GM13977 (cell line): ENCODE measurements around the gene MYBPC2.

ENCODE experiments used
- DNase-seq: peaks from one replicate; pipeline ENCODE4 v3.0.0; 2012; ENCODE audit warnings: low spot score
- in situ Hi-C: fragments of 300-500 bp; cut with MboI; formaldehyde crosslinking; loops from one replicate; pipeline ENCODE4 v1.12.0; 2022; ENCODE audit warnings: low sequenced_read_pairs, low pct_unique_long_range_greater_than_20kb, mixed read lengths, inconsistent platforms; ENCODE audit not compliant: unreplicated experiment
- TF ChIP-seq, protein P1 (sequence below): IDR thresholded peaks from 2 replicates; pipeline ENCODE4 v1.5.1; 2012; ENCODE audit warnings: mild to moderate bottlenecking, control low read depth; ENCODE audit not compliant: insufficient read depth; ENCODE audit errors: extremely low read depth, missing control alignments

MYBPC2 gene

DNA sequence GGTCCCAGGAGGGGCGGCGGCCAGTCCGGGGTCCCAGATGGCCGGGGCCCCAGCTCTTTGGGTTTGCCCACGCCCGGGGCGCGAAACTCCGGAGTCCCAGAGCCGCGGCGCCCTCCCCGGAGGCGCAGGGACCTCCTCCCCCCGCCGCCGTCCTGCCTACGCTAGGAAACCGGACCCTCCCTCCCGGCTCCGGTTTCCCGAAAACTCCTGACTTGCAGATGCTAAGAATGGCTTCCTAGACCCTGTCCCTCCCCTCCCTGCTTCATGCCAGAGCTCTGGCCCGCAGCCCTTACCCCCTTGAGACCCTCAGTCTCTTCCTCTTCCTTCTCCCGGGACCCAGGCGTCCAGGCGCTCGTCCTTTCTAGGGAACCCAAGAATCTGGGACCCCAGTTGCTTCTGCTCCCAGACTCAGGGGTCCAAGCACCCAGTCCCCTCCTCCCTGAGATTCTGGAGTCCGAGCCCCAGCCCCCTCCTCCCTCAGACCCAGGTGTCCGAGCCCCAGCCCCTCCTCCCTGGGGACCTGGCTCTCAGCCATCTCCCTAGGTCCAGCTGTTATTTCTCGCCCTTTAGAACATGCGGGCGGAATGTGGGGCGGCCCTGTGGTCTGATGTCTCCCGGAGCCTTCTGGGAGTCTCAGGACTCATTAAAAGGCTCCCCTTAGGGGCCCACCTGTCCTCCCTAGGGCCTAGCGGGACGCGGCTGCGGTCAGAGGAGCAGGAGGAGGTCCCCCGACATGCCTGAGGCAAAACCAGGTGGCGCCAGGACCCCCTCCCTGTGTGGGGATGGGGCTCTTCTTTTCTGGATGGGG is at the start of gene MYBPC2:
Gene MYBPC2 (plus strand): TSS at position 672 of the 808 bp plus-strand sequence. CDS start 62 bp downstream, at position 734.
- in situ Hi-C loops: no loop called here
- TF ChIP-seq, protein P1, sequence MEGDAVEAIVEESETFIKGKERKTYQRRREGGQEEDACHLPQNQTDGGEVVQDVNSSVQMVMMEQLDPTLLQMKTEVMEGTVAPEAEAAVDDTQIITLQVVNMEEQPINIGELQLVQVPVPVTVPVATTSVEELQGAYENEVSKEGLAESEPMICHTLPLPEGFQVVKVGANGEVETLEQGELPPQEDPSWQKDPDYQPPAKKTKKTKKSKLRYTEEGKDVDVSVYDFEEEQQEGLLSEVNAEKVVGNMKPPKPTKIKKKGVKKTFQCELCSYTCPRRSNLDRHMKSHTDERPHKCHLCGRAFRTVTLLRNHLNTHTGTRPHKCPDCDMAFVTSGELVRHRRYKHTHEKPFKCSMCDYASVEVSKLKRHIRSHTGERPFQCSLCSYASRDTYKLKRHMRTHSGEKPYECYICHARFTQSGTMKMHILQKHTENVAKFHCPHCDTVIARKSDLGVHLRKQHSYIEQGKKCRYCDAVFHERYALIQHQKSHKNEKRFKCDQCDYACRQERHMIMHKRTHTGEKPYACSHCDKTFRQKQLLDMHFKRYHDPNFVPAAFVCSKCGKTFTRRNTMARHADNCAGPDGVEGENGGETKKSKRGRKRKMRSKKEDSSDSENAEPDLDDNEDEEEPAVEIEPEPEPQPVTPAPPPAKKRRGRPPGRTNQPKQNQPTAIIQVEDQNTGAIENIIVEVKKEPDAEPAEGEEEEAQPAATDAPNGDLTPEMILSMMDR: no peak
- DNase-seq: no peak

- DNase-seq: no peak
- in situ Hi-C loops: no loop called here
- TF ChIP-seq, protein P1: no peak
Observed at GRCh38 chr19:50383001-50383851, 49.5 kb upstream of the MYBPC2 start.

DNA sequence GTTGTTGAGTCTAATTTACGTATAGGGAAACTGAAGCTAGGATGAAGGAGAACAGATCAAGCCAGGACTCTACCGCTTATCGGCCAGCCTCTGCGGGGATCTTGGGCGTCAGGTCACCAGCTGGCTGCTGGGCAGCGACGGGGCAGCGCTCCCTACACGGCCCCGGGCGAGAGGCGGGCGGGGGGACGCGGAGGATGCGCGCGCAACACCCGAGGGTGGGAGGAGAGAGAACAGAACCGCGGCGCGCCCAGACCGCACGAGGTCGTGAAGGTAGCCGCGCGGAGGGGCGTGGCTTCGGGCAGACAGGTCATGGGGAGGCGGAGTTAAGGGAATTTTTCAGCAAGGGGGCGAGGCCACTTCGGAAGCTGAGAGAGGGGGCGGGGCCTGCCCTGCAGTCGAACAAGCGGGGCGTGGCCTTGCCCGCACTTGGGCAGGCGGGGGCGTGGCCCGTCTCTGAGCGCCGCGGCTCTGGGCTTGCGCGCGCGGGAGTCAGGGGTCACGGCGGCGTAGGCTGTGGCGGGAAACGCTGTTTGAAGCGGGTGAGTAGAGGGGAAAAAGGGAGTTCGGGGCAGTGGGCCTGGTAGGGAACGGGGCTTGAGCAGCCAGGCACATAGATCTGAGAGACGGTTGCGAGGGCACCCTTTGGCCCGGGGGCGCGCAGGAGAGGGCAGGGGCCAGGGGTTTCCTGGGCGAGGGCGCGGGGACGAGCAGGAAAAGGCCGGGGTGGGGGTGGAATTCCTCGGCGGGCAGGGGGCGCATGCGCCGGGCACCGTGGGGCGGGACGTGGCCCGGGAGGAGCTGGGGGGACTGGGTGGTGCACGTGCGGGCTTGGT is 48.6 kb upstream of the MYBPC2 start, which contains the start of gene POLD1:
Gene POLD1 (plus strand): TSS at position 496 of the 833 bp plus-strand sequence. CDS start 14,505 bp downstream, outside the sequence.
- TF ChIP-seq, protein P1: no peak
- peak; percentile 100 for DNase-seq
- in situ Hi-C loops: no loop called here

- TF ChIP-seq, protein P1: no peak
- in situ Hi-C loops: no loop called here
Observed at GRCh38 chr19:50384685-50385535, 47.8 kb upstream of the MYBPC2 start.

GRCh38 chr19:50387176-50387867 is 45.4 kb upstream of the MYBPC2 start:
- in situ Hi-C loops: no loop called here
- TF ChIP-seq, protein P1: no peak
- no peak for DNase-seq

More at GRCh38 chr19:50384685-50385535, 47.8 kb upstream of the MYBPC2 start:
- DNase-seq: no peak
